Uterus (tissue), 2 donors: ENCODE data around the gene HVCN1.

Experiments
- POLR2A ChIP-seq, 2 donors: fragments of 450-650 bp; IDR thresholded peaks; one replicate each; pipeline ENCODE4 v1.6.1; 2016; ENCODE audit warnings: antibody characterized with exemption in 2 of 2, mild to moderate bottlenecking in 1 of 2, moderate library complexity in 1 of 2
- TF ChIP-seq, protein P1 (sequence below), 4 experiments: fragments of 200-600 bp in 2 of 4; fragments of 450-650 bp in 2 of 4; sonication (generic) in 2 of 4; IDR thresholded peaks; one replicate each; pipeline ENCODE4 v1.5.1; 2016 to 2019; ENCODE audit warnings: antibody characterized with exemption in 4 of 4, mild to moderate bottlenecking in 2 of 4, moderate library complexity in 1 of 4

- TF ChIP-seq, protein P1, sequence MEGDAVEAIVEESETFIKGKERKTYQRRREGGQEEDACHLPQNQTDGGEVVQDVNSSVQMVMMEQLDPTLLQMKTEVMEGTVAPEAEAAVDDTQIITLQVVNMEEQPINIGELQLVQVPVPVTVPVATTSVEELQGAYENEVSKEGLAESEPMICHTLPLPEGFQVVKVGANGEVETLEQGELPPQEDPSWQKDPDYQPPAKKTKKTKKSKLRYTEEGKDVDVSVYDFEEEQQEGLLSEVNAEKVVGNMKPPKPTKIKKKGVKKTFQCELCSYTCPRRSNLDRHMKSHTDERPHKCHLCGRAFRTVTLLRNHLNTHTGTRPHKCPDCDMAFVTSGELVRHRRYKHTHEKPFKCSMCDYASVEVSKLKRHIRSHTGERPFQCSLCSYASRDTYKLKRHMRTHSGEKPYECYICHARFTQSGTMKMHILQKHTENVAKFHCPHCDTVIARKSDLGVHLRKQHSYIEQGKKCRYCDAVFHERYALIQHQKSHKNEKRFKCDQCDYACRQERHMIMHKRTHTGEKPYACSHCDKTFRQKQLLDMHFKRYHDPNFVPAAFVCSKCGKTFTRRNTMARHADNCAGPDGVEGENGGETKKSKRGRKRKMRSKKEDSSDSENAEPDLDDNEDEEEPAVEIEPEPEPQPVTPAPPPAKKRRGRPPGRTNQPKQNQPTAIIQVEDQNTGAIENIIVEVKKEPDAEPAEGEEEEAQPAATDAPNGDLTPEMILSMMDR (IDR thresholded peaks at IDR 0.05) = no peak
- no peak for TF ChIP-seq POLR2A (IDR thresholded peaks at IDR 0.05)
Measured at GRCh38 chr12:110683888-110684287, 5.0 kb downstream of the HVCN1 start.
